ENCODE data around the gene MYO15B.

Gene MYO15B

DNA sequence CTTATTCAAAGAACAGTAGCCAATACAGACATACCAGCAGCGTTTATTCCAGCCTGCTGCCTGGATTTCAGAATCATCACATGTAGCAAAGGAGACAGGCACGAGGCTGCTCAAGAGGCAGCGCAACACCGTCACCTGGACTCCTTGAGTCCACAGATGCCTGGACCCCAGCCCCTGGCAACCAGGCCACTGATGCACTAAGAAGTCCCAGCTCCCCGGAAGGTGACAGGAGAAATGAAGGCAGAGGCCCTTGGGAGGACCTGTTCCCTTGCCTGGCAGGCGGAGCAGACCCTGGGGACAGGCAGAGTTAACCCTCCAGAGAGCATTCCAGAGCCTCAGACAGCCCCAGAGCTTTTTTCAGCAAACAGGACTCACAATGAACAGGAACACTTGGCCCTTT, 62.1 kb downstream of the MYO15B start:
- no peak for TF ChIP-seq FOXP2 (optimal IDR thresholded peaks at IDR 0.05; ENCODE audit: borderline replicate concordance, extremely low read depth, extremely low read length, insufficient read depth)
- no peak for TF ChIP-seq SIN3A (IDR thresholded peaks at IDR 0.05; ENCODE audit: borderline replicate concordance, insufficient read depth, low read length)
- no peak for TF ChIP-seq POLR2AphosphoS5 (IDR thresholded peaks at IDR 0.05; ENCODE audit: low read depth, low read length)
- TF ChIP-seq, protein P1, sequence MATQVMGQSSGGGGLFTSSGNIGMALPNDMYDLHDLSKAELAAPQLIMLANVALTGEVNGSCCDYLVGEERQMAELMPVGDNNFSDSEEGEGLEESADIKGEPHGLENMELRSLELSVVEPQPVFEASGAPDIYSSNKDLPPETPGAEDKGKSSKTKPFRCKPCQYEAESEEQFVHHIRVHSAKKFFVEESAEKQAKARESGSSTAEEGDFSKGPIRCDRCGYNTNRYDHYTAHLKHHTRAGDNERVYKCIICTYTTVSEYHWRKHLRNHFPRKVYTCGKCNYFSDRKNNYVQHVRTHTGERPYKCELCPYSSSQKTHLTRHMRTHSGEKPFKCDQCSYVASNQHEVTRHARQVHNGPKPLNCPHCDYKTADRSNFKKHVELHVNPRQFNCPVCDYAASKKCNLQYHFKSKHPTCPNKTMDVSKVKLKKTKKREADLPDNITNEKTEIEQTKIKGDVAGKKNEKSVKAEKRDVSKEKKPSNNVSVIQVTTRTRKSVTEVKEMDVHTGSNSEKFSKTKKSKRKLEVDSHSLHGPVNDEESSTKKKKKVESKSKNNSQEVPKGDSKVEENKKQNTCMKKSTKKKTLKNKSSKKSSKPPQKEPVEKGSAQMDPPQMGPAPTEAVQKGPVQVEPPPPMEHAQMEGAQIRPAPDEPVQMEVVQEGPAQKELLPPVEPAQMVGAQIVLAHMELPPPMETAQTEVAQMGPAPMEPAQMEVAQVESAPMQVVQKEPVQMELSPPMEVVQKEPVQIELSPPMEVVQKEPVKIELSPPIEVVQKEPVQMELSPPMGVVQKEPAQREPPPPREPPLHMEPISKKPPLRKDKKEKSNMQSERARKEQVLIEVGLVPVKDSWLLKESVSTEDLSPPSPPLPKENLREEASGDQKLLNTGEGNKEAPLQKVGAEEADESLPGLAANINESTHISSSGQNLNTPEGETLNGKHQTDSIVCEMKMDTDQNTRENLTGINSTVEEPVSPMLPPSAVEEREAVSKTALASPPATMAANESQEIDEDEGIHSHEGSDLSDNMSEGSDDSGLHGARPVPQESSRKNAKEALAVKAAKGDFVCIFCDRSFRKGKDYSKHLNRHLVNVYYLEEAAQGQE (IDR thresholded peaks at IDR 0.05; ENCODE audit: insufficient read depth in 1 of 2, low read depth in 2 of 2, low read length in 2 of 2), result no peak
- TF ChIP-seq TAF1 (IDR thresholded peaks at IDR 0.05; ENCODE audit: borderline replicate concordance, insufficient read depth, low read length), result no peak

DNA sequence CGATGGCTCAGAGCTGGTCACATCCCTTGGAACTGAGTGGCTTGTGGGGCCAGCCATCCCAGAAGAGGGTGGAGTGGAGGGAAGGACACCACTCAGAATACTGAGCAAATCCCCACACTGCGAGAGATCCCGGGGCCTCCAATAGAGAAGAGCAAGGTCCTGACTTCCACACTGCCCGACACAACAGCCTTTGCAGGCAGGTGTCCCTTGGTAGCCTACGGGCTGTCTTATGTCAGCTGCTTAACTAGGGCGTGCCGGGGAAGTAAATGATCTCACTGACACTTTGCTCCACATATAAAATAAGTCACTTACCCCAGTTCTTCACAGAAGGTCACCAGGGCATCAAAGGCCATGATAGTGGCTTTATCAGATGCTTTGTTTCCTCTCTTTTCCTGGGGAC, 63.3 kb downstream of the MYO15B start:
- no peak for TF ChIP-seq SIN3A (IDR thresholded peaks at IDR 0.05; ENCODE audit: borderline replicate concordance, insufficient read depth, low read length)
- TF ChIP-seq TAF1 (IDR thresholded peaks at IDR 0.05; ENCODE audit: borderline replicate concordance, insufficient read depth, low read length), result no peak
- TF ChIP-seq, protein P1 (IDR thresholded peaks at IDR 0.05; ENCODE audit: insufficient read depth in 1 of 2, low read depth in 2 of 2, low read length in 2 of 2), result no peak
- no peak for TF ChIP-seq FOXP2 (optimal IDR thresholded peaks at IDR 0.05; ENCODE audit: borderline replicate concordance, extremely low read depth, extremely low read length, insufficient read depth)
- TF ChIP-seq POLR2AphosphoS5 (IDR thresholded peaks at IDR 0.05; ENCODE audit: low read depth, low read length), result no peak

DNA sequence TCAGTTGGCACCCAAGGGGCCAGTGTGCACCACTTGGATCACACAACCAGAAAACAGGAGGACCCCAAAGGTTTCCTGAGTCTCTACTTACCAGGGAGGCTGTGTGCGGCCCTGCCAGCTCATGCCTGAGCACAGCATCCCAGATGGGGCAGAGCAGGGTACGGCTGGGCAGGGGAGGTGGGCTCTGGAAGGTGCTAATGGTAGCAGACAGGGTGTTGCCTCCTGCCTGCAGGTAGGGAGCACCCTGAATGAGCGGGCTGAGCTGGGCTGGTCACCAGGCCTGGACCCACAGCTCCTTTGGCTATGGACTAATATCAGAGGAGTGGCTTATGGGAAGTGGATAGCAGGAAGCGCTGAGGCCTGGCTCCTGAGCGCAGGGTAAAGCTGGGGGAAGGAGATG, 64.7 kb downstream of the MYO15B start:
- TF ChIP-seq, protein P1 (IDR thresholded peaks at IDR 0.05; ENCODE audit: insufficient read depth in 1 of 2, low read depth in 2 of 2, low read length in 2 of 2), result no peak
- TF ChIP-seq SIN3A (IDR thresholded peaks at IDR 0.05; ENCODE audit: borderline replicate concordance, insufficient read depth, low read length) (no peak), TAF1 (IDR thresholded peaks at IDR 0.05; ENCODE audit: borderline replicate concordance, insufficient read depth, low read length) (no peak), POLR2AphosphoS5 (IDR thresholded peaks at IDR 0.05; ENCODE audit: low read depth, low read length) (no peak), FOXP2 (optimal IDR thresholded peaks at IDR 0.05; ENCODE audit: borderline replicate concordance, extremely low read depth, extremely low read length, insufficient read depth) (no peak)

DNA sequence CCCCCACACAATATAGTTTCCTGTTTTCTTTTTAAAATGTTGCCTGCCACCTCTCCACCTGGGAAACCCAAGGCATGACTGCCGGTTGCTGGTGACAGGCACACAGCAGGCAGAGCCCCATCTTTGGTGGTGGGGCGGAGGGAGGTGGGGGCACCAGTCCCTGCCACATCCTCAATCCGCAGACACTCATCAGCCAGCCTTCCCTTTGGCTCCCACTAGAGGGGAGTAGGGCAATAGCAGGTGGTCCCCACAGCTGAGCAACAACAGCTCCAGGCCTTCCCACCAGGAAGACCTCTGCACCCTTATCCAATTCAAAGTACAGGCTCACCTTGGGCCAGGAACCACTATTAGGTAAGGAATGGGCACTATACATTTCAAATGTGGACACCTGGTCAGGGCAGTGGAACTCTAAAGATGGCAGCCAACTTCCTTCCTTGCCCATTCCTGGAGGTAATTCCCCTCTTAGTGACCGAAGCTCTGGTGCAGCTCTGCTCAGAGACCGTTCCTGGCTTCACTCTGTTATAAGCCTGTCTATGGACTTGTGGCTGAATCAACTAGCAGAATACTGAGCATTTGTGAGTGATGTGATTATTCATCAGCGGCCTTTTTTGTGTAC, 65.4 kb downstream of the MYO15B start:
- TF ChIP-seq FOXP2 (optimal IDR thresholded peaks at IDR 0.05; ENCODE audit: borderline replicate concordance, extremely low read depth, extremely low read length, insufficient read depth) (no peak), SIN3A (IDR thresholded peaks at IDR 0.05; ENCODE audit: borderline replicate concordance, insufficient read depth, low read length) (no peak), TAF1 (IDR thresholded peaks at IDR 0.05; ENCODE audit: borderline replicate concordance, insufficient read depth, low read length) (no peak), POLR2AphosphoS5 (IDR thresholded peaks at IDR 0.05; ENCODE audit: low read depth, low read length) (no peak)
- TF ChIP-seq, protein P1 (IDR thresholded peaks at IDR 0.05; ENCODE audit: insufficient read depth in 1 of 2, low read depth in 2 of 2, low read length in 2 of 2), result no peak

All from PFSK-1 (cell line).